Fibroblast of mammary gland (primary cell): ENCODE results near the gene ITPRIP.

Experiments used
- DNase-seq: peaks from one replicate; pipeline ENCODE4 v3.0.0-alpha.2; 2010; ENCODE audit warnings: low read depth
- H3K4me3 ChIP-seq: 2 replicates; pipeline ENCODE4 v1.5.1; 2011; ENCODE audit warnings: low read depth, mild to moderate bottlenecking, low read length, moderate library complexity; ENCODE audit not compliant: control insufficient read depth
- CTCF ChIP-seq: conservative IDR thresholded peaks from 2 replicates; pipeline ENCODE4 v1.5.1; 2011; ENCODE audit warnings: low read depth, low read length, inconsistent platforms; ENCODE audit not compliant: control insufficient read depth, insufficient read depth

Gene ITPRIP

GRCh38 chr10:104368381-104368780 lies 30.1 kb upstream of the ITPRIP start:
- no peak for DNase-seq
- no peak for TF ChIP-seq CTCF
- H3K4me3 ChIP-seq = no peak overlapping the region

- no peak for DNase-seq
- no peak for TF ChIP-seq CTCF
- H3K4me3 ChIP-seq = no peak overlapping the region
Observed at GRCh38 chr10:104367904-104368303, 29.6 kb upstream of the ITPRIP start.

GRCh38 chr10:104359811-104360210 lies 21.5 kb upstream of the ITPRIP start:
- TF ChIP-seq CTCF = no peak
- H3K4me3 ChIP-seq = no peak overlapping the region
- DNase-seq = no peak

GRCh38 chr10:104353325-104354048 lies 15.2 kb upstream of the ITPRIP start, which contains the start of gene CFAP58:
Gene CFAP58, plus strand, starts transcription at chr10:104353833. Its CDS starts 65 bp downstream, at chr10:104353898.
- peak; percentile 82 for DNase-seq
- TF ChIP-seq CTCF = peak; percentile 46
- peak within 1 kb of the TSS; percentile 65 for H3K4me3 ChIP-seq

GRCh38 chr10:104351919-104352318 lies 13.7 kb upstream of the ITPRIP start:
- TF ChIP-seq CTCF = no peak
- DNase-seq = no peak
- H3K4me3 ChIP-seq = no peak overlapping the region

GRCh38 chr10:104351061-104351702 lies 12.9 kb upstream of the ITPRIP start:
- no peak for TF ChIP-seq CTCF
- DNase-seq = peak; percentile 89
- no peak overlapping the region for H3K4me3 ChIP-seq
